Measurements from ENCODE around the gene LAT. TPM values are rescaled to one million over a fixed set of nuclear protein-coding genes. Genes with fewer than 3 reads are reported as not detected.

Gene LAT
- total and polyA plus RNA-seq, 2 of the 13 experiments (the other 11 are each of a cell fraction or from before 2014, with no cell fraction given) = 2.0 to 3.0 TPM

DNA sequence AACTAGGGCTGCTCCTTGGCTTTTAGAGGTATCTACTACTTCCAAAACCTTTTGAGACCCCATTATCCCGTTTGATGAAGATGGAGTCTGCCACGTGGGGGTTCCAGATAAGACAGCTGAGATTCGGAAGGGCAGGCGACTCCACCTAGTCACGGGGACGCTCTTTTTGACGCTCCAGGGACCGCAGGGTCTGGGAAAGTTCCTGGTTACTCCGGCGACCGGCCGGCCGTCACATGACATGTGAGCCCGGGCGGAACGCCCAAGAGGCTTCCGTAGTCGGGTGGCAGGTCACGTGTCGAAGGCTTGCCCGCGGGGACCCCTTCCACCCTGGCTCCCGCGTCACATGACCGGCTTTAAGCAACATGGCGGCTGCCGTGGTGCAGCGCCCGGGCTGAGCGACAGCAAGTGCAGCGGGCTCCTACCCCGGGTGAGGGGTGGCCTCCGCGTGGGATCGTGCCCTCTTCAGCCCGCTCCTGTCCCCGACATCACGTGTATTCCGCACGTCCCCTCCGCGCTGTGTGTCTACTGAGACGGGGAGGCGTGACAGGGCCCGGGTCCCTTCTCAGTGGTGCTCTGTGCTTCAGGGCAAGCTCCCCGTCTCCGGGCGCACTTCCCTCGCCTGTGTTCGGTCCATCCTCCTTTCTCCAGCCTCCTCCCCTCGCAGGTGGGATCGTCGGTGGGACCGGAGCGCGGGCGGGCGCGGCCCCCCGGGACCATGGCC lies 10.3 kb upstream of the LAT start, which contains the start of gene SPNS1 (continued):
- TF ChIP-seq, protein P1, sequence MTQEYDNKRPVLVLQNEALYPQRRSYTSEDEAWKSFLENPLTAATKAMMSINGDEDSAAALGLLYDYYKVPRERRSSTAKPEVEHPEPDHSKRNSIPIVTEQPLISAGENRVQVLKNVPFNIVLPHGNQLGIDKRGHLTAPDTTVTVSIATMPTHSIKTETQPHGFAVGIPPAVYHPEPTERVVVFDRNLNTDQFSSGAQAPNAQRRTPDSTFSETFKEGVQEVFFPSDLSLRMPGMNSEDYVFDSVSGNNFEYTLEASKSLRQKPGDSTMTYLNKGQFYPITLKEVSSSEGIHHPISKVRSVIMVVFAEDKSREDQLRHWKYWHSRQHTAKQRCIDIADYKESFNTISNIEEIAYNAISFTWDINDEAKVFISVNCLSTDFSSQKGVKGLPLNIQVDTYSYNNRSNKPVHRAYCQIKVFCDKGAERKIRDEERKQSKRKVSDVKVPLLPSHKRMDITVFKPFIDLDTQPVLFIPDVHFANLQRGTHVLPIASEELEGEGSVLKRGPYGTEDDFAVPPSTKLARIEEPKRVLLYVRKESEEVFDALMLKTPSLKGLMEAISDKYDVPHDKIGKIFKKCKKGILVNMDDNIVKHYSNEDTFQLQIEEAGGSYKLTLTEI (CRISPR knock-in tag; conservative IDR thresholded peaks at IDR 0.05) = no peak
- no peak for TF ChIP-seq ZFAT (CRISPR knock-in tag; conservative IDR thresholded peaks at IDR 0.05)
- TF ChIP-seq MXD4 (CRISPR knock-in tag; IDR thresholded peaks at IDR 0.05) = peak; percentile 94
- TF ChIP-seq SIN3A (IDR thresholded peaks at IDR 0.05; ENCODE audit: borderline replicate concordance, low read depth, low read length) = peak; percentile 96
- TF ChIP-seq SRSF9 (IDR thresholded peaks at IDR 0.05; ENCODE audit: borderline replicate concordance, insufficient read depth, low read depth, low read length, poor library complexity, severe bottlenecking) = no peak
- TF ChIP-seq MXD3 (CRISPR knock-in tag; IDR thresholded peaks at IDR 0.05) = peak; percentile 89
- peak; percentile 90 for TF ChIP-seq ZBTB4 (CRISPR knock-in tag; IDR thresholded peaks at IDR 0.05; ENCODE audit: borderline replicate concordance)
- TF ChIP-seq ZNF83 (CRISPR knock-in tag; IDR thresholded peaks at IDR 0.05; ENCODE audit: borderline replicate concordance) = peak; percentile 55; the same call in 1 of the 2 replicates
- 0 out of 2 replicates have a peak, but pooled peaks have one; percentile 70 for TF ChIP-seq ZBTB37 (CRISPR knock-in tag; IDR thresholded peaks at IDR 0.05)
- TF ChIP-seq ZNF362 (CRISPR knock-in tag; IDR thresholded peaks at IDR 0.05; ENCODE audit: borderline replicate concordance) = peak; percentile 73; the same call in 1 of the 2 replicates
- TF ChIP-seq HINFP (CRISPR knock-in tag; IDR thresholded peaks at IDR 0.05; ENCODE audit: low read depth) = peak; percentile 28; the same call in 1 of the 2 replicates
- TF ChIP-seq HNRNPK (IDR thresholded peaks at IDR 0.05; ENCODE audit: low read depth, low read length, poor library complexity, severe bottlenecking) = no peak

Data from HepG2 (cell line).